Thyroid gland (tissue), 4 donors: Measurements from ENCODE around the gene MRNIP. TPM values are rescaled to one million over a fixed set of nuclear protein-coding genes. Genes with fewer than 3 reads are reported as not detected.

ENCODE experiments used
- DNase-seq, 2 donors: peaks; one replicate each; pipeline ENCODE4 v3.0.0-alpha.2; 2019
- H3K27ac ChIP-seq, 3 donors: fragments of 200-600 bp; sonication (generic); 1 replicate in 2 of 3; 2 replicates in 1 of 3; pipeline ENCODE4 v1.5.1; 2016 to 2019; ENCODE audit warnings: mild to moderate bottlenecking in 1 of 3, moderate library complexity in 1 of 3
- H3K27me3 ChIP-seq: fragments of 200-600 bp; sonication (generic); one replicate; pipeline ENCODE4 v1.5.1; 2019
- H3K36me3 ChIP-seq, 2 donors: fragments of 200-600 bp; sonication (generic); one replicate each; pipeline ENCODE4 v1.5.1; 2016 to 2019
- H3K4me1 ChIP-seq, 2 donors: fragments of 200-600 bp; sonication (generic); one replicate each; pipeline ENCODE4 v1.5.1; 2017 to 2019
- H3K4me3 ChIP-seq, 3 donors: fragments of 200-600 bp; sonication (generic); replicated peaks in 1 of 3; 1 replicate in 2 of 3; 2 replicates in 1 of 3; pipeline ENCODE4 v1.5.1; 2016; ENCODE audit warnings: mild to moderate bottlenecking in 1 of 3
- H3K9me3 ChIP-seq: fragments of 200-600 bp; sonication (generic); one replicate; pipeline ENCODE4 v1.5.1; 2017
- POLR2A ChIP-seq, 2 donors: fragments of 450-650 bp; IDR thresholded peaks; one replicate each; pipeline ENCODE4 v1.6.1; 2017; ENCODE audit warnings: antibody characterized with exemption in 2 of 2, mild to moderate bottlenecking in 2 of 2, moderate library complexity in 1 of 2
- WGBS, 2 donors: methylation state at CpG; one replicate each; pipeline ENCODE4 v1.1.5; 2017; 5-methylcytosine and 5-hydroxymethylcytosine counted together
- intact Hi-C: fragments of 100-400 bp; cut with DNase I; formaldehyde crosslinking; loops from one replicate; pipeline ENCODE4 v1.15.1; 2023
- total RNA-seq, 4 donors: library from RNA; depleted of rRNA; stranded (reverse); fragments of >200 nt; gene quantifications; one replicate each; pipeline ENCODE4 v1.2.3, GENCODE V29; 2016
- TF ChIP-seq, protein P1 (sequence below), 6 experiments: fragments of 200-600 bp in 3 of 6; fragments of 450-650 bp in 3 of 6; sonication (generic) in 3 of 6; IDR thresholded peaks; one replicate each; pipeline ENCODE4 v1.5.1; 2016 to 2019; ENCODE audit warnings: antibody characterized with exemption in 6 of 6, mild to moderate bottlenecking in 2 of 6, inconsistent platforms in 1 of 6, moderate library complexity in 1 of 6

The MRNIP gene
- total RNA-seq, 4 donors from 2014 or later = 37.1 to 68.2 (median 52.1) TPM

DNA sequence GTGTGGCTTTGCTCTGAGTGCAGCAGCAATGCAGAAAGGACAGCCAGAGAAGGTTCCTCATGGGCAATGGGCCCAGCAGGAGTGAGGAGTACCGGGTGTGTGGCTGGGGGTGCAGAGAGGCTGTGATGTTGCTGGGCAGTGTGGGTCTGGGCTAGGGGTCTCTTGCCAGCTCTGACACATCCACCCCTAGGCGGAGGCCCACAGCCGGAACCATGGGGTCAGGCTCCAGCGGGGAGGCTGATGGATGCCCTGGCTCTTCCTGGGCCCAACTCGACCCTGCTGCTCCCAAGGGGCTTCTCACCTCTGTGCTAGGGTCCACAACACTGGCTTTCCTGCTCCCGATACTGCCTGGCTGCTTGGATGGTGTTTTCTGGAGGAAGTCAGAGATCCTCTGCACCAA, 29.2 kb upstream of the MRNIP start:
- Histone ChIP-seq H3K9me3 (no peaks in the 10 kb centered on the region), H3K4me1 (no peaks in the 10 kb centered on the region), H3K36me3 (peaks cover 56 to 59% of the 10 kb centered on the region in 2 donors), H3K27me3 (no peaks in the 10 kb centered on the region), H3K27ac (no peak overlapping the region), H3K4me3 (no peak overlapping the region)
- 94 to 96% methylated on average over 3 to 6 of the region's 6 CpGs for WGBS, 2 donors
- intact Hi-C loops = no loop called here
- no peak for DNase-seq
- TF ChIP-seq, protein P1, sequence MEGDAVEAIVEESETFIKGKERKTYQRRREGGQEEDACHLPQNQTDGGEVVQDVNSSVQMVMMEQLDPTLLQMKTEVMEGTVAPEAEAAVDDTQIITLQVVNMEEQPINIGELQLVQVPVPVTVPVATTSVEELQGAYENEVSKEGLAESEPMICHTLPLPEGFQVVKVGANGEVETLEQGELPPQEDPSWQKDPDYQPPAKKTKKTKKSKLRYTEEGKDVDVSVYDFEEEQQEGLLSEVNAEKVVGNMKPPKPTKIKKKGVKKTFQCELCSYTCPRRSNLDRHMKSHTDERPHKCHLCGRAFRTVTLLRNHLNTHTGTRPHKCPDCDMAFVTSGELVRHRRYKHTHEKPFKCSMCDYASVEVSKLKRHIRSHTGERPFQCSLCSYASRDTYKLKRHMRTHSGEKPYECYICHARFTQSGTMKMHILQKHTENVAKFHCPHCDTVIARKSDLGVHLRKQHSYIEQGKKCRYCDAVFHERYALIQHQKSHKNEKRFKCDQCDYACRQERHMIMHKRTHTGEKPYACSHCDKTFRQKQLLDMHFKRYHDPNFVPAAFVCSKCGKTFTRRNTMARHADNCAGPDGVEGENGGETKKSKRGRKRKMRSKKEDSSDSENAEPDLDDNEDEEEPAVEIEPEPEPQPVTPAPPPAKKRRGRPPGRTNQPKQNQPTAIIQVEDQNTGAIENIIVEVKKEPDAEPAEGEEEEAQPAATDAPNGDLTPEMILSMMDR (IDR thresholded peaks at IDR 0.05) = no peak
- TF ChIP-seq POLR2A (IDR thresholded peaks at IDR 0.05) = no peak

GRCh38 chr5:179887095-179887494, 28.5 kb upstream of the MRNIP start:
- Histone ChIP-seq H3K4me3 (no peak overlapping the region), H3K4me1 (no peaks in the 10 kb centered on the region), H3K27me3 (no peaks in the 10 kb centered on the region), H3K27ac (no peak overlapping the region), H3K9me3 (no peaks in the 10 kb centered on the region), H3K36me3 (peaks cover 49 to 52% of the 10 kb centered on the region in 2 donors)
- intact Hi-C loops = no loop called here
- TF ChIP-seq, protein P1 (IDR thresholded peaks at IDR 0.05) = no peak
- TF ChIP-seq POLR2A (IDR thresholded peaks at IDR 0.05) = no peak
- 91 to 93% methylated on average over 11 of the region's 11 CpGs for WGBS, 2 donors
- DNase-seq = no peak

DNA sequence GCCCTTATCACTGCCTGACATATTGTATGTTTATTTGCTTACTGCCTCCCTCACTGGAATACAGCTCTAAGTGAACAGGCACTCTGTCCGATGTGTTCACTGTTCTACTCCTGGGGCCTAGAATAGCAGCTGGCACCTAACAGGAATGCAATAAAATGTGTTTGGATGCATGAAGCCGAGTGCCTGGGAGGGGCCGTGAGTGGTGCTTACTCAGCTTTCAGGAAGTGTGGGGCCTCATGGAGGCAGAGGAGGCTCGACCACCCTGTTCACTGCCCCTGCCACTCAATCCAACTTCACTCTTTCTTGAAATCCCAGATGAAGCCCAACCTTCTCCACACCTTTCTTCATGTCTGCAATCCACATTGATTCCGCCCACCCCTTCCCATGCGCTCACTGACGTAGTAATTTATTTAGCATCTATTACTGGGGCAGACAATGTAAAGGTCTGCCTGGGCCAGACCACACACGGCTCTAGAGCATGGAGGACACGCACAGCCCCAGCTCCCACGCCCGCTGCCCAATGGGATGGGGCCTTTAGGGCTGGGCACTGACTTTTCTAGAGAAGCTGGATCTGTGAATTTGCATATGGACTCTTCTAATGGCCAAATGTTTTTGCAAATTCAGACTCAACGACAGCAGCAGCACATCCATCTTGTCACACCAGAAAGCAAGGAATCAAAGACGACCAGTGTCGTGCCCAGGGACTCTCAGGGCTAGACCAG, 27.7 kb upstream of the MRNIP start:
- DNase-seq = no peak
- Histone ChIP-seq H3K27ac (no peak overlapping the region), H3K4me3 (no peak overlapping the region), H3K9me3 (no peaks in the 10 kb centered on the region), H3K36me3 (peaks cover 43 to 47% of the 10 kb centered on the region in 2 donors), H3K4me1 (no peaks in the 10 kb centered on the region), H3K27me3 (no peaks in the 10 kb centered on the region)
- TF ChIP-seq POLR2A (IDR thresholded peaks at IDR 0.05) = no peak
- TF ChIP-seq, protein P1 (IDR thresholded peaks at IDR 0.05) = no peak
- intact Hi-C loops = no loop called here
- WGBS, 2 donors = 90 to 94% methylated on average over 14 of the region's 14 CpGs

- intact Hi-C loops = no loop called here
- H3K4me1 ChIP-seq = no peaks in the 10 kb centered on the region
- TF ChIP-seq, protein P1 (IDR thresholded peaks at IDR 0.05) = no peak
- no peak for TF ChIP-seq POLR2A (IDR thresholded peaks at IDR 0.05)
- DNase-seq = no peak
- H3K4me3 ChIP-seq = no peak overlapping the region
- no peaks in the 10 kb centered on the region for H3K27me3 ChIP-seq
- WGBS, 2 donors = 94 to 95% methylated on average over 13 of the region's 13 CpGs
- H3K27ac ChIP-seq = no peak overlapping the region
- no peaks in the 10 kb centered on the region for H3K9me3 ChIP-seq
- peaks cover 35 to 39% of the 10 kb centered on the region in 2 donors for H3K36me3 ChIP-seq
These were observed 27.0 kb upstream of the MRNIP start for GRCh38 chr5:179885491-179886090.

GRCh38 chr5:179883163-179883562, 24.5 kb upstream of the MRNIP start:
- Histone ChIP-seq H3K27me3 (no peaks in the 10 kb centered on the region), H3K4me3 (no peak overlapping the region), H3K4me1 (no peaks in the 10 kb centered on the region), H3K36me3 (peaks cover 31 to 35% of the 10 kb centered on the region in 2 donors), H3K9me3 (no peaks in the 10 kb centered on the region), H3K27ac (no peak overlapping the region)
- intact Hi-C loops = no loop called here
- 95 to 99% methylated on average over 3 of the region's 3 CpGs for WGBS, 2 donors
- no peak for DNase-seq
- no peak for TF ChIP-seq POLR2A (IDR thresholded peaks at IDR 0.05)
- TF ChIP-seq, protein P1 (IDR thresholded peaks at IDR 0.05) = no peak
